ENCODE results near the gene SCMH1. TPM values are rescaled to one million over a fixed set of nuclear protein-coding genes. Genes with fewer than 3 reads are reported as not detected.

The SCMH1 gene
- 17.2 and 36.7 TPM in 2 replicates for total RNA-seq (ENCODE audit: low replicate concordance)
- long read RNA-seq, partial matches to known transcripts = 14 of 18 reads
- long read RNA-seq, other reads (novel, unspliced or antisense) = 4 of 18 reads

- peaks cover 27% of the 10 kb centered on the region for H3K4me1 Mint-ChIP-seq (ENCODE audit: unreplicated experiment)
- no peaks in the 10 kb centered on the region for H3K36me3 Mint-ChIP-seq
- no peak for TF ChIP-seq CTCF (conservative IDR thresholded peaks at IDR 0.05)
- H3K4me3 Mint-ChIP-seq = peak within 1 kb of the TSS; percentile 91
- peak within 1 kb of the TSS; percentile 92 for H3K27ac Mint-ChIP-seq
- peak; percentile 76 for DNase-seq (ENCODE audit: extremely low spot score, unreplicated experiment)
- no peaks in the 10 kb centered on the region for H3K27me3 Mint-ChIP-seq
- no peaks in the 10 kb centered on the region for H3K9me3 Mint-ChIP-seq
These were observed at the start of gene SCMH1 for GRCh38 chr1:41241749-41242341. Gene SCMH1 (minus strand): TSS chr1:41242306. CDS start chr1:41186133, 56,173 bp downstream.

- Mint-ChIP-seq H3K36me3 (no peaks in the 10 kb centered on the region), H3K4me3 (no peak overlapping the region), H3K9me3 (no peaks in the 10 kb centered on the region), H3K27ac (no peak overlapping the region), H3K4me1 (ENCODE audit: unreplicated experiment) (peaks cover 7% of the 10 kb centered on the region), H3K27me3 (peaks cover 36% of the 10 kb centered on the region)
- no peak for DNase-seq (ENCODE audit: extremely low spot score, unreplicated experiment)
- TF ChIP-seq CTCF (conservative IDR thresholded peaks at IDR 0.05) = no peak
These were observed 49.1 kb upstream of the SCMH1 start for GRCh38 chr1:41291195-41291594.

- TF ChIP-seq CTCF (conservative IDR thresholded peaks at IDR 0.05) = no peak
- Mint-ChIP-seq H3K9me3 (no peaks in the 10 kb centered on the region), H3K4me3 (no peak overlapping the region), H3K36me3 (no peaks in the 10 kb centered on the region), H3K27ac (no peak overlapping the region), H3K27me3 (peaks cover 46% of the 10 kb centered on the region), H3K4me1 (ENCODE audit: unreplicated experiment) (peaks cover 21% of the 10 kb centered on the region)
- peak; percentile 54 for DNase-seq (ENCODE audit: extremely low spot score, unreplicated experiment)
These were observed 47.1 kb upstream of the SCMH1 start for GRCh38 chr1:41289196-41289595.

DNA sequence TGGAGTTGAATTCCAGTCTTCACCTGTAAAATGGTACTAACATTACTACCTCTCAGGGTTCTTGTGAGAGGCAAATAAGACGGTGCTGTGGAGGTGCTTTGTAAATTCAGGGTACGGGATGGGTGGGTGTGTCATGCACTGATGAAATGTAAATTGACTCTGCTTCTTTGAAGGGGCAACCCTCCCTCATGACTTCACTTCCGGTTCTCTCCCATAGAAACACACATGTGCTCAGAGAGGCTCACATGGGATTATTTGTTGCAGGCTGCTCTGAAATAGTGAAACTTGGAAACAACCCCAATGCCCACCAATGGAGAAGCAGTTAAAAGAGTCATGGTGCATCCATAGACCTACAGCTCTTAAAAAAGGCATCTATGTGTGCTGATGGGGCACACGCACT, 44.9 kb upstream of the SCMH1 start:
- no peak for DNase-seq (ENCODE audit: extremely low spot score, unreplicated experiment)
- Mint-ChIP-seq H3K27me3 (peaks cover 46% of the 10 kb centered on the region), H3K4me3 (no peak overlapping the region), H3K4me1 (ENCODE audit: unreplicated experiment) (peaks cover 21% of the 10 kb centered on the region), H3K36me3 (no peaks in the 10 kb centered on the region), H3K9me3 (no peaks in the 10 kb centered on the region), H3K27ac (no peak overlapping the region)
- no peak for TF ChIP-seq CTCF (conservative IDR thresholded peaks at IDR 0.05)

- TF ChIP-seq CTCF (conservative IDR thresholded peaks at IDR 0.05) = no peak
- DNase-seq (ENCODE audit: extremely low spot score, unreplicated experiment) = no peak
- Mint-ChIP-seq H3K27ac (no peak overlapping the region), H3K36me3 (no peaks in the 10 kb centered on the region), H3K4me3 (no peak overlapping the region), H3K9me3 (no peaks in the 10 kb centered on the region), H3K27me3 (peaks cover 44% of the 10 kb centered on the region), H3K4me1 (ENCODE audit: unreplicated experiment) (peaks cover 21% of the 10 kb centered on the region)
These were observed 44.4 kb upstream of the SCMH1 start for GRCh38 chr1:41286486-41286885.

All from type B pancreatic cell (in vitro differentiated cells).